ENCODE data around the gene OR51D1.

DNA sequence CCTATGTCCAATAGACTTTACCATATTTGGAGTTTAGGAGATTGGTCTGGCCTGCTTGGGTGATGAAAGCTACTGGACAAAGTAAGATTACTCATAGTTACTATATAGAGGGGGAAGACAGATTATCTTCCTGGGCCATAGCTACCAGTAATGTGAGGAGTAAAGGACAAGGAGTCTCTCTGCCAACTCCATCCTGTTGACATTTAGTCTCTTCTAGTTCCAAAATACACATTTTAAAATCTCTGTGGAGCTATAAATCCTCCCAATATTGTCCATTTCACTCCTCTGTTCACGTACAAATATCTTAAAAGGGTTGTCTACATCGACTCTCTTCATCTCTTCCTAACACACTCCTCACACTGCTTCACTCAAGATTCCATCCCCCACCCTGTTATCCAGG is 1.1 kb upstream of the OR51D1 start:
- TF ChIP-seq, protein P1, sequence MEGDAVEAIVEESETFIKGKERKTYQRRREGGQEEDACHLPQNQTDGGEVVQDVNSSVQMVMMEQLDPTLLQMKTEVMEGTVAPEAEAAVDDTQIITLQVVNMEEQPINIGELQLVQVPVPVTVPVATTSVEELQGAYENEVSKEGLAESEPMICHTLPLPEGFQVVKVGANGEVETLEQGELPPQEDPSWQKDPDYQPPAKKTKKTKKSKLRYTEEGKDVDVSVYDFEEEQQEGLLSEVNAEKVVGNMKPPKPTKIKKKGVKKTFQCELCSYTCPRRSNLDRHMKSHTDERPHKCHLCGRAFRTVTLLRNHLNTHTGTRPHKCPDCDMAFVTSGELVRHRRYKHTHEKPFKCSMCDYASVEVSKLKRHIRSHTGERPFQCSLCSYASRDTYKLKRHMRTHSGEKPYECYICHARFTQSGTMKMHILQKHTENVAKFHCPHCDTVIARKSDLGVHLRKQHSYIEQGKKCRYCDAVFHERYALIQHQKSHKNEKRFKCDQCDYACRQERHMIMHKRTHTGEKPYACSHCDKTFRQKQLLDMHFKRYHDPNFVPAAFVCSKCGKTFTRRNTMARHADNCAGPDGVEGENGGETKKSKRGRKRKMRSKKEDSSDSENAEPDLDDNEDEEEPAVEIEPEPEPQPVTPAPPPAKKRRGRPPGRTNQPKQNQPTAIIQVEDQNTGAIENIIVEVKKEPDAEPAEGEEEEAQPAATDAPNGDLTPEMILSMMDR (optimal IDR thresholded peaks at IDR 0.05 in 1 of 3, IDR thresholded peaks at IDR 0.05 in 1 of 3, conservative IDR thresholded peaks at IDR 0.05 in 1 of 3; ENCODE audit: extremely low read depth in 1 of 3, insufficient read depth in 2 of 3, low read length in 3 of 3), result no peak
- no peak for TF ChIP-seq EZH2 (IDR thresholded peaks at IDR 0.05; ENCODE audit: low read length)

Data from keratinocyte (primary cell).